T-helper 2 cell (primary cell): ENCODE results near the gene C1QTNF4.

Source experiments
- DNase-seq, 5 experiments: peaks; one replicate each; pipeline versions ENCODE4 v3.0.0 to v3.0.0-alpha.2; 2012 to 2022

Gene C1QTNF4

GRCh38 chr11:47592970-47593369 is 1.2 kb downstream of the C1QTNF4 start:
- DNase-seq, result no peak

DNA sequence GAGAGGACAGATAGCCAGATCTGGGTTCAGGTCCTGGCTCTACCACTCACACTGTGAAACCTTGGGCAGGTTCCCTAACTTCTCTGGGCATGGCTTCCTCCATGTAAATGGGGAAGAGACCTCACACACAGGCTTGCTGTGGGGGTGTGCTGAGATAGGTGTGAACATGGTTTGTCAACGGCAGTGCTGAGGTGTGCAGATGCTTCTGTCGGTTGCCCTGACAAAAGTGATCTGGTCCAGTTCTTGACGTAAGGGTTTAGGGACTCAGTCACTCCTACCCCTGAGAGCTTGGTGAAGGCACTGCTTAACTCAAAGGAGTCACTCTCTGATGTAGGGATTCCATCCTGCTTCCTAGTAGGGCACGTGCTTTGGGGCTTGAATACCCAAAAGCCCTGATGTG is 2.0 kb downstream of the C1QTNF4 start:
- DNase-seq, result no peak

GRCh38 chr11:47591764-47592163 is 2.4 kb downstream of the C1QTNF4 start:
- no peak for DNase-seq

DNA sequence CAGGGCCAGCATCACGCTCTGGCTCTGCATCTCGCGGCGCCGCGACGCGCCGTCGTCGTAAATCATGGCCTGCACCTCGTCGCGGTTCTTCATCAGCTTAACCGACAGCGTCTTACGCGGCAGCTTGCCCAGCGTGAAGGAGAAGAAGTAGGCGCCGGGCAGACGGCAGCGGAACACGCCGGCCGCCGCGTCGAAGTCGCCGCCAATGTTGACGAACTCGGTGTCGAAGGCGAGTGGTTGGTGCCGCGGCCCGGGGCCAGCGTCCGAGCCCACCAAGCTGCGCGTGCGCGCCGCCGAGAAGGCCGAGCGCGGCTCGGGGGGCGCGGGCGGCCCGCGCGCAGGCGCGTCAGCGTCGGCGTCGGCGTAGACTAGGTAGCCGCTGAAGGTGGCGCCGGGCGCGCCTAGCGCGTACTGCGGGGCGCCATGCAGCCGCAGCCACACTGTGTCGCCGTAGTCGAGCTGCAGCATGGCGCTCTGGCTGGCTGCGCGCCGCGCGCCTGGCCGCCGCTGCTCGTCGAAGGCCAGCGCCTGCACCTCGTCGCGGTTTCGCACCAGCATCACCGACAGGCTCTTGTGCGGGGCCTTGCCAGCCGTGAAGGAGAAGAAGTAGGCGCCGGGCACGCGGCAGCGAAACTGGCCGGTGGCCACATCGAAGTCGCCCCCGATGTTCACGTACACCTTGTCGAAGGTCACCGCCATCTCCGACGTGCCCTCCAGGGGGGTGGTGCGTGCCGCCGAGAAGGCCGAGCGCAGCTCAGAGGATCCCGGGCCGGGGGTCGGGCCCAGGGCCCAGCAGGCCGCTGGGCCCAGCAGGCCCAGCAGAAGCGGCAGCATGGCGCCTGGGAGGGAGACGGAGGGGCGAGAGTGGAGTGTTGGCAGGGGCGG is 4.0 kb downstream of the C1QTNF4 start:
- no peak for DNase-seq

DNA sequence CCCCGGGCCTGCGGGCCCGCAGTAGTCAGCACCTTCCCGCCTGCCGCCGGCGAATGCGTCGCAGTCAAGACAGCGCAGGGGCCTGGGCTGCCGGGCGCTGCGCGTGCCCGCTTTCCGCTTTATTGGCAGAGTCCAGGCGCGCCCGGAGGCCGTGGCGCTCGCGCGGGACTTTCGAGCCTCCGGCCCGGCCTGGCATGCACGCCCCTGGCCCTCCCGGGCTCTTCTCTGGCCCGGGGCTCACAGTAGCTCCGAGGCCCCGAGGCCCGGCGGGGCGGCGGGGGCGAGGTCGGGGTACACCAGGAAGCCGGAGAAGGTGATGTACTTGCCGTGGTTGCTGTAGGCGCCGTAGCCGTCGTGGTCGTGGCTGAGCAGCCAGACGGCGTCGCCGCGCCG is 4.6 kb downstream of the C1QTNF4 start:
- DNase-seq, result no peak

DNA sequence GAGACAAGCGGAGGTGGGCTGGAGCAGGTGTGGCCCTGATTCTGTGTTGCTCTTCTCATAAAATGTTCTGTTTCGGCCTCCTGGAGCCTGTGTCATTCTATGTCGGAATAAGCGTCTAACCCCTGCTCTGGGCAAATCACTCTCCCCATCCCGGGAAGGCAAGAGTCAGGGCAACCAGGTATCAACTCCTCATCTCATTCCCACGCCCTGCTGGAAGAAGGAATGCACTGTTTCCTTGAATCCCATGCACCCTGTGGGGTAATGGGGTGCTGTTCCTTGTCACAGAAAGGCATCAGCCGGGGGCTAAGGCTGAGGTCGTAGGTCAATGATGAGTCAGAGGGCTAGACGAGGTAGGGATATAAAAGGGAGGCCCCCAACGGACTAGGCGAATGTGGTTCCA is 5.1 kb downstream of the C1QTNF4 start:
- DNase-seq, result no peak

DNA sequence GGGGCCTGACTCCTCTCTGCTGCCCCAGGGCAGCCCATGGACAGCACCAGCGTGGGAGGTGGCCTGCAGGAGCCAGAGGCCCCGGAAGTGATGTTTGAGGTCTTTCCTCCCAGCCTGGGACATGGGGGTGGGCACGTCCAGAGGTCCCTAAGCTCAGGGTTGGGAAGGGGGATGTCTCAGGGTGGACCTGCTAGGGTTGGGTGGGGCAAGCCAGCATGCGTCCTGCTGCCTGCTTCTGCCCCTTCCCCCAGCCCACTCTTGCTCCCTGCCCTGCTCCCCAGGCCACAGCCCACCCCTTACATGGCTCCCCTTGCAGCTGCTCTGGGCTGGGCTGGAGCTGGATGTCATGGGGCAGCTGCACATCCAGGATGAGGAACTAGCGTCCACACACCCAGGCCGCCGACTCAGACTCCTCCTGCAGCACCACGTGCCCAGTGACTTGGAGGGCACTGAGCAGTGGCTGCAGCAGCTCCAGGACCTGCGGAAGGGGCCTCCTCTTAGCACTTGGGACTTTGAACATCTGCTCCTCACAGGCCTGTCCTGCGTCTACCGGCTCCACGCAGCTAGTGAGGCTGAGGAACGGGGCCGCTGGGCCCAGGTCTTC is 6.4 kb downstream of the C1QTNF4 start:
- DNase-seq, result no peak

DNA sequence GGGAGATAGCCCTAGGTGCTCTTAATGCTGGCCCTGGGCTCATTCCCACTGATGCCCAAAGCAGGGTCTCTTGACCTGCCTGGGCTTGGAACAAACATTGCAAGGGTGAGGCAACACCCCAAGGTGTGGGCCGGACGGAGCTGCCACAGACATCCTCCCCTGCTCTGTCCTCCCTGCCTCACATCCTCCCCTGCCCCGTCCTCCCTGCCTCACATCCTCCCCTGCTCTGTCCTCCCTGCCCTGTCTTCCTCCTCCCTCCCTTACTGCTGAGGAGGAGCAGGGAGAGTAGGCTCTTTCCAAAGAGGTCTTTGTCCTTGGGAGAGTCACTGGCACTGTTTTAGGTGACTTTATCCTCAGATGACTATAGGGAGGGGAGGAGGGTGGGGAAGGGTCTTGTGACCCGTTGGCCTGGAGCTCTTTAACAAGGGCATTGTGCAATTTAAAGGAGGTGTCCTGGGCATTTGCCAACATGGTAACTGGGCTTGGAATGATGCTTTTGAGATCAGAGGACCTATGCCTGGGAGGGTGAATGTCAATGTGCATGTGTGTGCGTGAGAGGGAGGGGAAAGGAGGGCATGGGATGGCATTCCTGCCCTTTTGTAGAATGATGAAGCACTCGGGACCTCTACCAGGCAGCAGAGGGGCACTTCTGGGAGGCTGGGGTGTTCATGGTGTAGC is 7.0 kb downstream of the C1QTNF4 start:
- no peak for DNase-seq

DNA sequence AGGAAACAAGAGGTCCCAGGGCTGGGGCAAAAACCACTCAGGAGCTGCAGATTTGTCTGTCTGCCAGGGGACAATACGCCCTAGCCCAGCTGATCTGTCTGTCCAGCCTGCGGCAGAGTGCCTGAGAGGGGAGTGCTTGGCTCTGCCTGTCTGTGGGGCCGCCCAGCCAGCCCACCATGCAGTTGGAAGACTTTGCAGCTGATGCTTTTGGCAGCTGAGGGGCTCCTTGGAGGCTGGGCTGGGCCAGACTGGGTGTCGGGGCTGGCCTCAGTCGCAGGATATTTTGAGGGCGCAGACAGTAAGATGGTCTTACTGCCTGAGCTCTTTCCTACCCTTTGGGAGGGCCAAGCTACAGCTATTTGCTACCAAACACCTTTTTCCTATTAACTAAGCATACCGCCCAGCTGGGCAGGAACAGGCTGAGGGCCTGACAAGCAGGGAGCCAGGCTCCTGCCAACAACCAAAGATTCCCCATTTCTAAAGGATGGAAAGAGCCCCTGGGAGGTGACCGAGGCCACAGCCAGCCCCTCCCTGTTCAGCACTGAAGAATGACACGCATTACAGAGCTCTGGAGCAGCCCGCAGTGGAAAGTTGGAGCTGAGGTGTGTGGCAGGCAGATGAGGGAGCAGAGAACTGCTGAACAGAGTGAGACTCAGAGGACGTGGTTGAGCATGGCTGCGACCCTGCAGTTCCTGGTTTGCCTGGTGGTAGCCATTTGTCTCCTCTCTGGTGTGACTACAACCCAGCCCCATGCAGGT is 7.9 kb downstream of the C1QTNF4 start, which contains the start of gene FAM180B:
Gene FAM180B (plus strand): TSS at position 581 of the 758 bp plus-strand sequence. CDS start 91 bp downstream, at position 672.
- DNase-seq, result no peak

- no peak for DNase-seq
These were observed 10.4 kb downstream of the C1QTNF4 start for GRCh38 chr11:47583844-47584243.

- DNase-seq, result peak; percentile 69 to 93 (median 79)
These were observed 15.4 kb downstream of the C1QTNF4 start, which contains the start of the genes KBTBD4 and NDUFS3 for GRCh38 chr11:47578524-47579494. Gene KBTBD4 (minus strand): TSS chr11:47578970. CDS start chr11:47578951, 19 bp downstream. Gene NDUFS3 (plus strand): TSS chr11:47579074. CDS start chr11:47579092, 18 bp downstream.

DNA sequence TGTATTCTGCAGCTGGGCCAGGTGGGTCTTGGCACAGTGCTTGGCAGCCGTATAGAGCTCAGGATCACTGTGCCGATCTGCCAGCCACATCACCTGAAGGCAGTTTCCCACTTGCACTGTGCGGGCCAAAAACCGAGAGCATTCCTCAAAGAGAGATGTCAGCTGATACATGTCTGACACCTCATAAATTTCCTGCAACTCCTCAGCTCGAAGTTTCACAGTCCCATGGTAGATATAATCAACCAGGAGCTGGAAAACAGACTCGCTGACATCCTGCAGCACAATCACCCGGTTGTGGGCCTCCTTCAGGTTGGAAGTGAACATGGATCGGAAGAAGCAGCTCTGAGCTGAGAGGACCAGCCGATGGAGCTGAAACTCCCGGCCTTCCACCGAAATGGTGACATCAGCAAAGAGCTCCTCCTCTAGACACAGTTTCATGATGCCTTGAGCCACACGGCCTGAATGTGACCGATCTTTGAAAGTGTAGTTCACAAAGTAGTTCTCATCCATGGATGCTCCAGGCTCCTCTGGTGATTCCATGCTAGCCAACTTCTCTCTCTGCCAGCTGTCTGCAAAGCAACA is 16.7 kb downstream of the C1QTNF4 start:
- DNase-seq, result no peak

DNA sequence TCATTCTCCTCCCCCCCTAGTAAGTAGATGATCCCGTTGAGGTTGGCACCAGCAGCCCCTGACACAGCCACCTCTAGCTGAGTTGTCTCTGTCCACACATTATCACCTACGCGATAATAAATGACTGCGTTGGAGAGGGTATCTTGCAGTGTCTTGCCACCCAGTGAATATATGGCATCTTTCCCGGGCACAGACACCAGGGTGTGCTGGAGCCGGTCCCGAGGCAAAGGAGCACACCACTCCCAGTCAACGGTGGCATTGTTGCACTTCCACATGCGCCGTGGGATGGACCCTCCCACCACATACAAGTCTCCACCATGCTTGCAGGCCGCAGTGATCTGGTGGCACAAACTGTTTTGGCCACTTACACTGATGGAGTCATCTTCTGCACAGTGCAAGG is 20.9 kb downstream of the C1QTNF4 start:
- DNase-seq, result no peak

GRCh38 chr11:47572715-47573255 is 21.4 kb downstream of the C1QTNF4 start:
- no peak for DNase-seq

DNA sequence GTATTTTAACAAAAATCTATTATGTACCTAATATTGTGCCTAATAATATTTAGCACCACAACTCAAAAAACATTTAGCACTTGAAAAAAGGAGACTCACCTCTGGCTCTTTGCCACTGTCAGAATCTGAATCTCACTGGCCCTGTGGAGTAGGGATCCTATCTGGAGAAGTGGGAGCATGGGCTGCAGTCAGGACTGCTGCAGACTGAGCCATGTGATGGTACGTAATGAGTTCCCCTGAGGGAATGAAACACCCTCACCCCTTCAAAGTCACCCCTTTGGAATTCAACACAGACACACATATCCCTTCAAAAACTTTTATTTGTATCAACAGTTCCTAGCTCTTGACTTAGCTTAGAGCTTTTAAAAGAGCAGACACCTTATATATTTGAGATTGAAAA is 22.3 kb downstream of the C1QTNF4 start:
- DNase-seq, result no peak

- no peak for DNase-seq
These were observed 22.9 kb downstream of the C1QTNF4 start for GRCh38 chr11:47571357-47571729.

GRCh38 chr11:47570651-47571356 is 23.4 kb downstream of the C1QTNF4 start:
- no peak for DNase-seq

GRCh38 chr11:47569646-47570045 is 24.6 kb downstream of the C1QTNF4 start:
- DNase-seq, result no peak

GRCh38 chr11:47566149-47566698 is 28.0 kb downstream of the C1QTNF4 start:
- no peak for DNase-seq
